Islet of Langerhans (tissue), 1 donor: Measurements from ENCODE around the gene ZNF282.

ENCODE experiments used
- FAIRE-seq: peaks from one replicate; lab custom pipeline; 2011; peaks lifted over from hg19 to GRCh38; lab: Jason Lieb, UNC

The ZNF282 gene

DNA sequence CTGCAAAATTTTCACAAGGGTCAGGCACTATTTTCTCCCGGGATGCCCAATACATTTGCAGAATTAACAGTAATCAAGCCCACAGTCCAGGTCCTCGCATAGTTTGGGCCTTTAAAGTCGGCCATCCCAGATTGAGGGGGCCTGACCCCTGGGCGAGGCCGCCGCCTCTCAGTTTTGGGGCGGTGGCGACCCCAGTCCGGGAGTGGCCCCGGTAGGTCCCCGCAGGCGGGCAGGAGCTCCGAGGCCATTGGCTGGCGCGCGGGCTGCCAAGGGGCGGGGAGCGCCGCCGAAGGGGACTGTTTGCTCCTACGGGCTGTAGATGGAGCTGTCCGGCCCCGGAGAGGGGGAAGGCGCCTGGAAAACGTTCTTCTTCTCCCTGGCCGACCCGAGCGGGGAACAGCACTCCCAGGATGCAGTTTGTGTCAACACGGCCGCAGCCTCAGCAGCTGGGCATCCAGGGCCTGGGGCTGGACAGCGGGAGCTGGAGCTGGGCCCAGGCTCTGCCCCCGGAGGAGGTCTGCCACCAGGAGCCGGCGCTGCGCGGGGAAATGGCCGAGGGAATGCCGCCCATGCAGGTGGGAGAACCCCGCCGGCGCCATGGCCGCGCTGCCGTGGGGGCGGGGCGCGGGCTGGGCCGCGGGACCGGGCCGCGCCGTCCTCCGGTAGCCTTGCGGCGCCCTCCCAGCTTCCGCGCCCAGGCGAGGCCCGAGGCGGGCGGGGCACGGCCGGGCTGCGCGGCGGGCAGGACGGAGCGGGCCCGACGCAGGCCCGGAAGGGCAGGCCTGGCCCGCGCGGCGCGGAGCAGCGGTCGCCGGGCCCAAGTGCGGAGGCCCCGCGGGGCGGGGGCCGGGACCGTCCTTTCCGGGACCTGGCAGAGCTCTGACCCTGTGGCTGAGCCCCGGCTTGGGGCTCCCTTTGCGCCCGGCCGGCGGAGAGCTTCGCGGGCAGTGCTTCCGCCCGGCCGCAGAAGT is at the start of gene ZNF282:
Gene ZNF282, plus strand, starts transcription at position 367 of the 971 bp plus-strand sequence. Its CDS starts 44 bp downstream, at position 411.
- FAIRE-seq: no peak

DNA sequence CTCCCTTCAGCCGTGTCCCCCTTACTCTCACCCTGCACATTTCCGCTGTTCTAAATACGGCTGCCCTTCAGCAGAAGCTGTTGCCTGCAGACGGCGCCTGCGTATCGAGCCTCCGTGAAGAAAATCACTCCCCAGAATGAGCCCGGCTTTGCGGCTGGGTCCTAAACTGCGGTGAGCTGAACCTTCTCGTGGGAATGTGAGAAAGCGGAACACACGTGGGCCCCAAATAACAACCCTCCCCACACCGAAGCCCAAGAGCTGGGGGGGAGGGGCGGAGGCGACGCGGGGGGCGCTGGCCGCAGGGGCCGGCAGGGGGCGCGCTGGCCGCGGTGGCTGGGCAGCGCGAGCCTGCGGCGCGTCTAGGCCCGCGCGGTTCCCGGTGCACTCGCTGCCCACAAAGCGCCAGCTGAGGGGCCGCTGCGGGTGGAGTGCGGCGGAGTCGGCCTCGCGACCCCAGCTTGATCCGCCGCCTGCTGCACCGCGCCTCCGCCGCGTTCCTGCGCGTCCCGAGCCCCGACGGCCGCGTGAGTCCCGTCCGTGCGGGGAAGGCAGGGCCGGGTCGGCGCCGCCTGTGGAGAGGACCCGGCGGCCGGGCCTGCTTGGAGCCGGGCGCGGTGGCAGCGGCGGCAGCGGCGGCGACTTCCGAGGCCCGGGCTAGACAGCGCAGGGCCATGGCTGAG is 48.1 kb upstream of the ZNF282 start, which contains the start of gene ZNF398:
Gene ZNF398, plus strand, starts transcription at position 382 of the 680 bp plus-strand sequence. Its CDS starts 290 bp downstream, at position 672.
- FAIRE-seq: no peak

DNA sequence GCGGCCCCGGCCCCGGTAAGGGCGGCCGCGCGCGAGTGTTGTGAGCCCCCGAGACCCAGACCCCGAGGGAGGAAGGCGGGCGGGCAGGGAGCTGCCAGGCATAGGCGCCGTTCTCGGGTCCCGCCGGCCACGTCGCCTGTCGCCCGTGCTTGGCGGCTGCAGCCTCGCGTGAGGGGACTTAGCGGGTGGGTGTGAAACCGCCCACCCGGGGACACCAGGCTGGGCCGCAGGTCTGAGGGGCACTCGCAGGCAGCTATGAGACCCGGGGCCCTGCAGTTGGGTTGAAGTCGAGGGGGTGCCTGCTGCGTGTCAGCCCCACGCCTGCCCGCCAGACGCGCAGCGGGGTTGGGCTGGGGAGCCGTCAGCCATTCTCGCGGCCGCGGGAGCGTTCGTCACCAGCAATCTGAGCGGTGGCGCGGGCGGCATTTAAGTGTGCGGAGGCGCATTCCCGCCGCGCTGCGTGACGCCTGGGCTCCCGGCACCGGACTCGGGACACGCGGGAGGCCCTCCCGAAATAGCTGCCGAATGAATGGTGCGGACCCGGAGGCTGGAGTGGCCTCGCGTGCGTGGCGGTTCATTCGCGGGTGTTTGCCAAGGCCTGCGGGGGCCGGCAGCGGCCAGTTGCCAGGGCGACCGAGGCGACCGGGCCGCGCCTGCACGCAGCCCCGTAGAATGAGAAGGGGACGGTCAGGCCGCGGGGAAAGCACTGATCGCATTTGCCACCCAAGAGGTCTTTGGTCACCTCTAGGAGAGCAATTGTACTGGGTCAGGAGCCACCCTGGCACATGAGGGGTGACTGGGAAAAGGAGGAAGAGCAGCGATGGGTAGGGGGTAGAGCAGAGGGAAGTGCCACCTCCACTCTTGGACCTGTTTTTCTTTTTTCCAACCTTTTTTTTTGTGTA is 47.3 kb upstream of the ZNF282 start:
- no peak for FAIRE-seq

DNA sequence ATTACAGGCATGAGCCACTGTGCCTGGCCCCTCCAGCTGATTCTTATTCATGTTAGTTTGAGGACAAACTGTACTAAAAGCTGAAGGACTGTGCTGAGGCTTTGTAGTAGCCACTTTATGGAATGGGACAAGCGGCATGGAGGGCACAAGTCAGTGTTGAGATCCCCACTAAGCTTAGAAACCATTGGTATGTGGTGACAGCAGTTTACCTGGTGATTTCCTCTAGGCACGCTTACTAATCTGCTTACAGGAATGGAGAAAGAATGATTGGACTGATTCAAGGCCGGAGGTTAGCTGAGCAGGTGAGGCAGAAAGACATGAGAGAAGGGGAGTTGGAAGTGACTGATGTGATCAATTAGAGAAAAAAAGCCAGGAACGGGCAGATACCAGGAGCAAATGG is 44.4 kb upstream of the ZNF282 start:
- FAIRE-seq: no peak

DNA sequence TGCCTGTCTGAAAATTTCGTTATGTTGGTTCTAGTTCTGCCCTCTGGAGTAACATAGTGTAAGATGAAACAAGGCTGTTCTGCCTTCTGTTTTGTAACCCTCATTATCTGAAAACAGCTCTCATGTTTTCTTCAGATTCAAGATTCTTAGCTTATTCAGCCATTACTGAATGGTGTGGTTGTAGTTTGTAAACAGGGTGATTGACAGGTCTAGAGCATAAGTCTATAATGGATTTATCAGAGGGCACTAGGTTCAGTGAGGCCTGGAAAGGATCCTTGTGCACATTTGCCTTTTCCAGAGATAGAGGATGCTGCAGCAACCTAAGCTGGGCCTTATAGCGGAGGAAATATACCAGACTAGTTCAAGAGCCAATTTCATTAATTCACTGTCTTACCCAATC is 42.0 kb upstream of the ZNF282 start:
- no peak for FAIRE-seq

DNA sequence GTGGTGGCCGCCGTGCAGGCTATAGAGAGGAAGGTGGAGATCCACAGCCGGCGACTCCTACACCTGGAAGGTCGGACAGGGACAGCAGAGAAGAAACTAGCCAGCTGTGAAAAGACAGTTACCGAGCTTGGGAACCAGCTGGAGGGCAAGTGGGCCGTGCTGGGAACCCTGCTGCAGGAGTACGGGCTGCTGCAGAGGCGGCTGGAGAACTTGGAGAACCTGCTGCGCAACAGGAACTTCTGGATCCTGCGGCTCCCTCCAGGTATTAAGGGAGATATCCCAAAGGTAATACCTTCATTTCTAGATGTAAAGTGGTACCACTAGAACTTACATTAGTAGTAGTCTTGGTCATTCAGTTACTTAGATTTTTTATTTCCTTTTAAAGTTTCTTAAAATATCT is 41.3 kb upstream of the ZNF282 start:
- FAIRE-seq: no peak

DNA sequence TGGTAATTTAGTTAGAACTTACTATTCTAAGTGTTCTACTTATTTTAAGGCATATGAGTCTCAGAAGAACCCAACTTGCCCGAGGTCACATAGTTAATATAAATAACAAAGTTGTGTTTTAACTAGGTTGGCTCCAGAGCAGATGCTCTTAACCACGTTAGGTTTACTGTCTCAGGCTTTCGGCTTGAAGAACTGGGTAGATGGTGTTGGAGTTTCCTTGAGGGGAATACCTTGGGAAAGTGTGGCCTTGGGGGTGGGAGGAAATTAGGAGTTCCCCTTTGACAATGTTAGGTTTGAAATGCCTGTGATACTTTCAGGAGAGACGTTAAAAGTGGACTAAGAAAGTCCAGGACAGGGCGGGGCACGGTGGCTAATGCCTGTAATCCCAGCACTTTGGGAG is 38.4 kb upstream of the ZNF282 start:
- FAIRE-seq: no peak

DNA sequence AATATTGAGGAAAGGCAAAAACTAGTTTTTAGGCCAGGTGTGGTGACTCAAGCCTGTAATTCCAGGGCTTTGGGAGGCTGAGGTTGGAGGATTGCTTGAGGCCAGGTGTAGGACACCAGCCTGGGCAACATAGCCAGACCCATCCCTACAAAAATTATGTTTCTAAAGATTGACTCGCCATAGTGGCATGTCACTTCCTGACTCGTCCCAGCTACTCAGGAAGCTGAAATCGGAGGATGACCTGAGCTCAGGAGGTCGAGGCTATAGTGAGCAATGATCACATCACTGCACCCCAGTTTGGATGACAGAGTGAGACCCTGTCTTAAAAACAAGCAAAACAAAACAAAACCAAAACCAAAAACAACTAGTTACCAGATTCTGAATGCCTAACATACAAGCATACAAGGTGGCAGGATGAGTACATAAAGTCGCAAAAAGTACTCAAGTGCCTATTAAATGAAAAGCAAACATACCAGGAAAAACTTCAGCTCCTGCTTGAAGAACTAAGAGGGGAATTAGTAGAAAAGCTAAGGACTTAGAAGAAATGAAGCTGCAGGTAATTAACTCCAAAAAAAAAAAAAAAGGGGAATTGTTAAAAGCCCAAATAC is 34.0 kb upstream of the ZNF282 start:
- FAIRE-seq: no peak

DNA sequence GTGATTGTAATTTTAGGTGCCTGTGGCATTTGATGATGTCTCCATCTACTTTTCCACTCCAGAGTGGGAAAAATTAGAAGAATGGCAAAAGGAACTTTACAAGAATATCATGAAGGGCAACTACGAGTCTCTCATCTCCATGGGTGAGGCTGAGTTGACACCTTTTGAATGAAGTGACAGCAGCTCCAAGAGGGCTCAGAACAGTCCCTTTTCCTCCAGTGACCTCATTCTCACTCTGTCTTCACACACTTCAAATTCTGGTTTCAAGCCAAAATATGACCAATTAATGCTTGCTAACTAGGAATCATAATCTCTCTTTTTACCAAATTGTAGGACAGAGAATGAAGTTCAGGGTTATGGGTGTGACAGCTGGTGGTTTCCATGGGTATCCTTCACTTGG is 29.2 kb upstream of the ZNF282 start:
- FAIRE-seq: no peak

DNA sequence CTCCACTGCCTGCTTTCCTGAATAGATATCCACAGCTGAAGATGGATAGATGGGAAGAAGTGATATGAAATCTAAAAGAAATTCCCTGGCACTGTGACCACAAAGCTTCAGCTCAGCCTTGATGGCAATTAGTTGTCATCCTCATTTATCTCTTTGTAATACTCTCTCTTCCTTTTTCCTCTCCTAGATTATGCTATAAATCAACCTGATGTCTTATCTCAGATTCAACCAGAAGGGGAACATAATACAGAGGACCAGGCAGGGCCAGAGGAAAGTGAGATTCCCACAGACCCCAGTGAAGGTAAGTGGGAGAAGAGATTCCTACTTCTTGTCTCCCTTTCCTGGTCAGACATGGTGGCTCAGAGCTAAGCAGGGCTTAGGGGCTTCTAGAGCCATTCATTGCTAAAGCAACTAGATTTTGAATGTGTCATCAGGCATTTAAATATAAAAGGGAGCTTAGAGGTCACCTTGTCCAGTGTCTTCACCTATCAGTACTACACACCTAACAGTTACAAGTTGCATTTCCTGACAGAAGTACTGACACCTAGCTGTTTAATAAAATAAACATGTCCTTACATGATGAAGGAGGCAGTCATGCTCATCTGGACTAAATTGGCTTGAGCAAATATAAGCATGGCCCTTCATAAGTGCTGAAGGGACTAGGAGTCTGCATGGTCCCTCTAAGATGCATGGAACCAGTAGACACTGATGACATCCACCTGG is 28.6 kb upstream of the ZNF282 start:
- no peak for FAIRE-seq

DNA sequence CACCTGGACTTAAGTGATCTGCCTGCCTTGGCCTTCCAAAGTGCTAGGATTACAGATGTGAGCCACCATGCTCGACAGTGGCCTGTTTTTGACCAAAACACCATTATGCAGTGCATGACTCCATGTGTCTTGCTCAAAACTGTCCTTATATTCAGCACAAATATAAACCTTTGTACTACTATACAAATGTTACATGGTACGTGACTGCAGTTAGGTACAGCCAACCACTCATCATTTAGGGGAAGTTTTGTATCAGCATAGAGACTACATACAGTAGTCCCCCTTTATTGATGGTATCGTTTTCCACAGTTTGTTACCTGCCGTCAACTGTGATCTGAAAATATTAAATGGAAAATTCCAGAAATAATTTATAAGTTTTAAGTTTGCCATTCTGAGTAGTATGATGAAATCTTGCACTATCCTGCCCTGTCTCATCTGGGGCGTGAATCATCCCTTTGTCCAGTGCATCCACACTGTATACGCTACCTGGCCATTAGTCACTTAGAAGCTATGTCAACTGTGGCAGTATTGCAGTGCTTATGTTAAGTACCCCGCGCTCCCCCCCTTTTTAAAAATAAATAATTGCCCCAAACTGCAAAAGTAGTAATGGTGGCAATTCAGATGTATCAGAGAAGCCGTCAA is 23.3 kb upstream of the ZNF282 start:
- FAIRE-seq: no peak

DNA sequence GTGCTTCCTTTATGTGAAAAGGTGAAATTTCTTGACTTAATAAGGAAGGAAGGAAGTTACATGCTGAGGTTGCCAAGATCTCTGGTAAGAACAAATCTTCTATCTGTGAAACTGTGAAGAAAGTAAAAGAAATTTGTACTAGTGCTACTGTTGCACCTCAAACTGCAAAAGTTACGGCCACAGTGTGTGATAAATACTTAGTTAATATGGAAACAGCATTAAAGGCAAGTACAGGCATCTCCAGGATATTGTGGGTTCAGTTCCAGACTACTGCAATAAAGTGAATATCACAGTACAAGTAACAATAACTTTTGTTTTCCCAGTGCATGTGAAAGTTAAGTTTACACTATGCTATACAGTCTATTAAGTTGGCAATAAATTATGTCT is 22.8 kb upstream of the ZNF282 start:
- FAIRE-seq: no peak

DNA sequence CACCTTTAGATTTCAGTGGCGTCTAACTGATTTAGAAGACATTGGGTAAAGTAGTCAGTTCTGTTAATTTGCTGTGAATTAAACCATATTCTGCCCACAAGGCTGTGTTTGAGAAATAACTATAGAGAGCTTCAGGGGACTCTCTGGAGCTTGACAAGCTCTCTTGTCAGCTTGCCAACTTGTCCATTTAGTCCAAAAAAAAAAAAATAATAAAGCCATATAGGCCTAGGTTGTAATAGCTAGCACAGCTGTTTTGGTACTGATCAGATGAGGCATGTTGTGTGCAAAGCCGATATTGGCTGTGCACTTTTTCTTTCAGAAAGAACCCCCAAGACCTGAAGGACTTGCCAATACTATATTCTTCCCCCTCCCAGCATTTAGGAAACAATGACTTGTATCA is 20.2 kb upstream of the ZNF282 start:
- FAIRE-seq: no peak

DNA sequence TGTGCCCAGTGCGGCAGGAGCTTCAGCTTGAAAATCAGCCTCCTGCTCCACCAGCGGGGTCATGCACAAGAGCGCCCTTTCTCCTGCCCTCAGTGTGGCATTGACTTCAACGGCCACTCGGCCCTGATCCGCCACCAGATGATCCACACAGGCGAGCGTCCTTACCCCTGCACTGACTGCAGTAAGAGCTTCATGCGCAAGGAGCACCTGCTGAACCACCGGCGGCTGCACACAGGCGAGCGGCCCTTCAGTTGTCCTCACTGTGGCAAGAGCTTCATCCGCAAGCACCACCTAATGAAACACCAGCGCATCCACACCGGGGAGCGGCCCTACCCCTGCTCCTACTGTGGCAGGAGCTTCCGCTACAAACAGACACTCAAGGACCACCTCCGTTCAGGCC is 16.1 kb upstream of the ZNF282 start:
- FAIRE-seq: no peak

DNA sequence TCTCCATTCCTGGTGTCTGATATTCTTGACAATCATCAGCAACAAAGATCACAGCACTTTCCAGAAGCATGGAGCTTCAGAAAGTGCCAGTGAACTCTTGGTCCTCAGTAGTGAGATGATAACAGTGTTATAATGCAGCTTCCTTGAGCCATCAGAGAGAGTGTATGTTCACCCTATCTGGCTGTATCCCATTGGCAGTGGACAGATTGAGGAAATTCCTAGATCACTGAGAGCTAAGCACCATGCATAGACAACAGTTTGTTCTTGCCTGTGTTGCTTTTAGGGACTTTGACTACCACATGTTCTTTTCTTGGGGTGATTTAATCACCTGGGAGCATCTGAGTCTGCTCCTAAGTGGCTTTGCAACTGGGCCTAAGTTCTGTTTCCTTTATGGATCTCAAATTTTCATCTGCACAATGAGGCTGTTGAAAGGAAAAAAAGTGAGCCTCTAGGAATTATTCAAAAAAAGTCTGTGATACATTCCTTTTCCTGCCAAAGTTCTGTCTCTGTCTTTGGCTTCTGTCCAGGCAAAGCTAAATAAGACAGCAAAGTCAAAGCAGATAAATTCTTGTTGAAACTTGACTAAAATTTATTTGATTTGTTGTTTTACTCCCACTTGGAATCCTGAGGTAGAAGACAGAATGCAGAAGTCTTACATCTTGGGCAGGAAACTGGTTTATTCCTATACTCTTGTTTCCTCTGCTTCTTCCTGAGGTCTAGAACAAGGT is 14.5 kb upstream of the ZNF282 start:
- FAIRE-seq: no peak

DNA sequence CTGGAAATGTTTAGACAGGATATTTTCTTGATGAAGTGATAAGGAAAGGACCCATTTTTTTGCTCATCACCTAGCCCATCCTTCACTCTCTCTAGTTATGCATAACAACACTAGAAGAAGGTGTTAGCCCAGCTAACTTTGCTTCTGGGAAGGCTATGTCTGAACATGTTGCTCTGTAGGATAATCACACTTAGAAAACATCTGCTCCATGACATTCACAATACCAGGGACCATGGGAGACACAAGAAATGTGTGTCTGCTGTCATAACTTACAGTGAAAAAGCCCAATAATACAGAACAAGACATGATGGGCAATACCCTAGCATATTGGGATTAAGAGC is 13.9 kb upstream of the ZNF282 start:
- no peak for FAIRE-seq

DNA sequence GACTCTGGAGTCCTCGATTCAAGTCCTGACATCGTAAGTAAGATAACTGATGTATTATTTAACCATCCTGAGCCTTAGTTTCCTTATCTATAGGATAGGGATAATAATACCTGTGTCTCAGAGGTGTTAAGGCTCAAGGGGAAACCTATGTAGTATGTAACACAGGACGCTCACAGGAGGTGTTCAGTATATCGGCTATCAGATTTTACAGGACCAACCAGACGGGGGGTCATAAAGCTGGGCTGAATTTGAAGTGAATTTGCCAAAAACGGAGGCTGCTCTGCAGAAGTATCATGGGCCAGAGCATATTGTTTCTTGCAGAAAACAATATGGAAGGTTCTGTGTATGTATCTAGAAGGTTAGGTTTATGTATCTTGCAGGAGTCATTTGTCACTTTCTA is 11.1 kb upstream of the ZNF282 start:
- no peak for FAIRE-seq

DNA sequence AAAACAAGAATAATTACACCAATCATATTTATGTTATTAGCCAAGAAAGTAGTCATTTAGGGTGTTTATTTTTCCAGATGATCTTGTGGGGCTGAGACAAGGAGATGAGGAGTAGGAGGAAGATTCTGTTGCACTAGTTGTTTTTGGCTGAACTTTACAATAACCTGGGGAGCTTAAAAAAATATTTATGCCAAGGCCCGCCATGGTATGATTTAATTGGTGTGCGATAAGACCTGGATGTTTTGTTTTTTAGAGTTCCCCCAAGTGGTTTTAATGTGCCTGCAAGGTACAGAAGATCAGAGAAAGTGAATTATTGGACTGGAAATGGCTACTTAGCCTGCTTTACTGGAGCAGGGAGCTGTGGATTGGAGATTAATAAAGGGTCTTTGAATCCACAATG is 7.1 kb upstream of the ZNF282 start:
- no peak for FAIRE-seq

DNA sequence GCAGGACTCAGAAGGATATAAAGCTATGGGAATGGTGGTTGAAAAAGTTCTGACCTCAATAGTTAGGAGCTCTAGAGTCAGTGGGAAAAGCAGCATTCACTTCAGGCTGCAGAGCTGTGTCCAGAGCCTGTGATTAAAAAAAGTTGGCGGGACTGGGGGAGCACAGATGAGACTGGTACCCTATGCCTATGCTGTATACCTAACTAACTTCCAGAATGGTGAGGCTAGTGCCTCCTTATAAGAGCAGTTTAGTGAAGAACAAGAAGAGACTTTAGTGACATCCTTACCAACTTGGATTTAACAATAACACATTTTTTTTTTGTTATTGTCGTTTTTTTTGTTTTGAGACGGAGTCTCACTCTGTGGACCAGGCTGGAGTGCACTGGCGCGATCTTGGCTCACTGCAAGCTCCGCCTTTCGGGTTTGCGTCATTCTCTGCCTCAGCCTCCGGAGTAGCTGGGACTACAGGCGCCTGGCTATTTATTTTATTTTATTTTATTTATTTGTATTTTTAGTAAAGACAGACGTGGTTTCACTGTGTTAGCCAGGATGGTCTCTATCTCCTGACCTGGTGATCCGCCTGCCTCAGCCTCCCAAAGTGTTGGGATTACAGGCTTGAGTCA is 6.6 kb upstream of the ZNF282 start:
- no peak for FAIRE-seq

DNA sequence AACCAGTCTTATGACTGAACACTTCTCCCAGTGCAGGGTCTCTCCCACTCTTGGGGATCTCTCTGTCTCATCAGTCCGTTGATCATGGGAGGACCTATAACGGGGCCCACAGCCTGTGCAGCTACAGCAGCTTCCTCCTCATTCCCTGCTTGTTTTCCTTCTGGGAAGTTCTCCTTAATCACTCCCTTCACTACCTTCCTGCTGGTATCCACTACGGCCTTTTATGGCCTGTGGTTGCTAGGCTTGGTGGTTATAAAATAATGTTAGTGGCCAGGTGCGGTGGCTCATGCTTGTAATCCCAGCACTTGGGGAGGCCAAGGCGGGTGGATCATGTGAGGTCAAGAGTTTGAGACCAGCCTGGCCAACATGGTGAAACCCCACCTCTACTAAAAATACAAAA is 3.5 kb upstream of the ZNF282 start:
- FAIRE-seq: no peak
